Measurements from ENCODE around the gene HTRA1.

The HTRA1 gene

DNA sequence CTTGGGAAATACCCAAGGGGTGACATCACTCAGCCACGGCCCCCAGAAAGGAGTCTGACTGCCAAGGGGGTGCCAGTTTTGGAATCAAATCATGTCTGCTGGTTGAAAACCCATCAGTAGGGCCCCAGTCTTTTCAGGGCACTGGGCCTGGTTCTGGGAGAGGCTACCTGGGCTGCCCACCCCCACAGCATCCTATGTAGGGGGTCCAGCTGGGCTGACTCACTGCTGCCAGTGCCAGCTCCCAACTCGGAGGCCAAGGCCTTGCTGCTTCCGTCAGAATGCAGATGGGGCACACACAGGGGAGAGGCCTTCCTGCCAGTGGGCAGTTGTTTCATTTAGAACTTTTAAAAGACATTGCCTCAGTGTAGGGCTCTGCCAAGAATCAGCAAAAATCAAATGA, 59.7 kb downstream of the HTRA1 start:
- DNase-seq = no peak

DNA sequence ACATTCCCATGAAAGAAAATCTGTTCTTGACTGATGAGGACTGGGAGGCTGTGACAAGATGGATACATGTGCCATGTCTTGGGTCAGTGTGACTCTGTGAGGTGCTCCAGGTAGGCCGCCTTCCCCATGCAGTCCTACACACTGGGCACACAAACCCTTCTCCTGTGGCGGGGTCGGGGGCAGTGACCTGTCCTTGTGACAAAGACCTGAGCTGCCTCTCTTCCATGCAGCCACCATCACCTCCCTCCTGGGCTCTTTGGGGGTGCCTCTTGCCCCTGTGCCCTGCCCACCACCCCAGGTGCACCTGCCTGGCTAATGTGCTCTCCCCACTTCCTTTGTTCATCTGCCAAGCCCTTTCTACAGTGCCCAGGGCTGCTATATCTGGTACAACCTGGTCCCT, 63.5 kb downstream of the HTRA1 start:
- no peak for DNase-seq

DNA sequence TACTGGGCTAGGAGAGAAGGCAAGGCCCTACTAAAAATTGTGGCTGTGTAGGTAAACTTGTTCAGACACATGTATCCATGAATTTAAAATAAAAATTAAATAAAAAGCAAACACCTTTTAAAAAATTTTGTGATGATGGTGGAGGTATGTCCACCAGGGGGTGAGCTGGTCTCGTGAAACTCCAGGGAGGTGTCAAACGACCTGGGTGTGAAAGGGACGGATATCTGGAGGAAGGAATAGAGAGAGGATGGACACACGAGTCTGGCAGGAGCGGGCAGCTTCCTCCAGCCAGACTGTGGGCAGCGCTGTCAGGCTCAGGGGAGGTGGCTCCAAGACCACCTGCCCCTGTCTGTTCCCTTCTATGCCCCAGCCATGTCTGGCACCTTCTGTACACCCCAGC, 64.4 kb downstream of the HTRA1 start:
- peak; percentile 34 for DNase-seq

DNA sequence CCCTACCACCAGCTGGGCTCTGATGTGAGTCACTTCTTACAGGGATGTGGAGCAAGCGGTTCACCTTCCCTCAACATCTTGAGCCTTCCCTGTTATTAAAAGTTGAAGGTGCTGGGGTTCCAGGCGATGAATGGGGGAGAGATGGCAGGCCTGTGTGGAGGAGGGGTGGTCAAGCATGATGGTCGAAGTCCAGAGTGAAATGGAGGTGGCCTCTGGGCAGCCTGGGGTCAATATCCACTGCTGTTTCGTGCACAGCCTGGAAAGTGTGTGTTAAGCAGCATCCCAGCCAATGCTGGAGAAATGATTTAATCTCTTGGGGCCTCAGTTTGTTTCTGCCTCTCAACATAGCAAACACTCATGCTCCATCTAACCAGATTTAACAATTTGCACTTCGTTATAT, 65.5 kb downstream of the HTRA1 start:
- no peak for DNase-seq

DNA sequence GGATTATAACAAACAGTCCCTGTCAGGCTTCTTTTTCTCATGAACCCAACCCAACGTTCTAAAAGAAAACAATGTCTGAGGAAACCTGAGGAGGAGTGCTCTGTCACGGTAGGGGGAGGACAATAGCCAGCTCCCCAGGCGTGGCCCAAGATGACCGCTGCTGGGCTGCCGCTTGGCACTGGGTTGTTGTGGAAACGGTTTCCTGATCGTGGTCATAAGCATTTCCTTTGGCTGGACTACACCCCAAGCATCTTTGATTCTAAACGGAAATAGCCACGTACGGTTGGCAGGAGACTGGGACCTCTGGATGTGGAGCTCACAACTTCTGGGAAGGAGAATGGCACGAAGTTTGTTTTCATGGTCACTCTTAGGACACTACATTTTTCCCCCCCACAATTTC, 68.8 kb downstream of the HTRA1 start:
- DNase-seq = peak; percentile 16

DNA sequence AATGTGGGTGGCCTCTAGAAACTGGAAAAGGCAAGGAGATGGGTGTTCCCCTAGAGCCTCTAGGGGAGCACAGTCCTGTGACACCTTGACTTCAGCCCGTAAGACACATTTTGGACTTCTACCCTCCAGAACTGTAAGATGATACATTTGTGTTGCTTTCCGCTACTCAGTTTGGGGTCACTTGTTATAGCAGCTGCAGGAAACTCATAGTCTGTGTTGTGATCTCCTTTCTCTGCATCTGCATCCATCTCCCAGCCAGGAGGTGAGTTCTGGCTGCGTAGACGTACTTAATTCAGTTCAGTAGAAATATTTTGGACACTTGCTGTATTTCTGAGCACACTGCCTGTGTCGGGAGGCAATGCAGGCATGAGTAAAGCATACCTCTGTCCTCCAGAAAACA, 69.9 kb downstream of the HTRA1 start:
- no peak for DNase-seq

DNA sequence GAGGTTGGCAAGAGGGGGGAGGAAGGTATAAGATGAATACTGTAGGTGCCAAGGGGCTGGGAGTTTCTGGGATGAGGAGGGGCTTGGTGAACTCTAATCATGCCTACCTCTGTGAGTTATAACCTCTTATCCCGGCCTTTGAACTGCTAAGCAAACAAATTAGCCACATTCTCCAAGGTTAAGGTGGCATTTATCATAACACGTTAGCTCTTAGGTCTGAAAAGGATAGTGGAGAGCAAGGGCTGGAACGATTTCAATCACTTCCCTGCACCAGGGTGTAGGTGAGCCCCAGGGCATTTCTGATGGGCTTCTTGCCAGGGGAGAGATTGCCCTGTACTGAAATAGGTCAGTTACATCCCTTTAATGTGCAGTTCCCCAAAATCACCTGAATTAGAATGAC, 70.6 kb downstream of the HTRA1 start:
- DNase-seq = peak; percentile 46

DNA sequence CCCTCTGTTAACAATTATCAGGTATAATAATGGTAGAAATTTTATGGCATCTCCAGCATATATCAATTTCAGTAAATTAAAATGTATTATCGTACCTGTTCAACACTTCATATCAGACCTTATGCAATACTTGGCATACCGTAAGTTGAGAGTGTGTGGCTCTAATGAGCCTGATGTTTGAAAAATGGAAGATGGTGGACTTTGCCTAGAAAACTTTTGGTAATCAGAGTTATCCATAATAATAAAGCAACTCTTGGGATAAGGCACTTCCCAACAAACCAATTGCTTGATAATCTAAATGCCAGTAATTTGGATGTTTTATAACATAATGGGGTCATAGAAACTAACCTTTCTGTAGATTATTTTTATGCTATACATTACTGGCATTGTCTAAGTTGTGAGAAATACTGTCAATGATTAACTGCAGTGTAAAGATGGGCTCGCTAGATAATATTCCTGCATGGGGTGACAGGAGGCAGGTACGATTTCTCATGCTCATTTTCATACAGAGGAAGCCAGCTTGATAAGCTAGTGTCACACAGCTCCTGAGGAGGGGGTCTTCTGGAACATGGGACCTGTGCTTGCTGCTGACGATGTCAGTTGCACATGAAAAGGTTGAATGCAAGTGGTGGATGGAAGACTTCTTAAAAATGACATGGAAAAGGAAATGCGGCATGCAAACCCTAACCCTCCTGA, 71.4 kb downstream of the HTRA1 start:
- DNase-seq = no peak

DNA sequence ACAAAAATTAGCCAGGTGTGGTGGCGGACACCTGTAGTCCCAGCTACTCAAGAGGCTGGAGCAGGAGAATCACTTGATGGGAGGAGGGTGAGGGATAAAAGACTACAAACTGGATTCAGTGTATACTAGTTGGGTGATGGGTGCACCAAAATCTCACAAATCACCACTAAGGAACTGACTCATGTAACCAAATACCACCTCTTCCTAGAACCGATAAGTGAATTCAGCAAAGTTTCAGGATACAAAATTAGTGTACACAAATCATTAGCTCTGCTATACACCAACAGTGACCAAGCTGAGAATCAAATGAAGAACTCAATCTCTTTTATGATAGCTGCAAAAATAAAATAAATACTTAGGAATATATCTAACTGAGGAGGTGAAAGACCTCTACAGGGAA, 76.2 kb downstream of the HTRA1 start:
- DNase-seq = no peak

DNA sequence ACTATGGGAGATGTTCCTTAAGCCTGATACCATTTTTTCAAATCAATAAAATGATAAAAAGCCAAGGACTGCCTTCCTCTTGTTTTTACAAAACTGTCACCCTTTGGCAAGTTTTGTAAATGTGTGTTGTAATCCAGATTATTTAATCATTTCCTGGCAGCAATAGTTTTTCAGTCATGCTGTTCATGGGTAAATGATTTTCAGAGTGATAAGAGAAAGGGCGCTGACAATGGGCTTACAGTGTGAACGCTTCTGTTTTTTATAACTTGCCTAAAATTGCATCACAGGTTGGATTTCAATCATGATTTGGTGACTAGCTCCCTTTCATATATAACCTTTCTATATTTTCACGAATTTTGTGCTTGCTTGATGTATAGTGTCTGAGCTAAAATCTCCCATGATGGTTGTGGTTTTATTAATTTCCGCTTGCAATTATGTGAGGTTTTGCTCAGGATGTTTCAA, 80.2 kb downstream of the HTRA1 start:
- DNase-seq = no peak

DNA sequence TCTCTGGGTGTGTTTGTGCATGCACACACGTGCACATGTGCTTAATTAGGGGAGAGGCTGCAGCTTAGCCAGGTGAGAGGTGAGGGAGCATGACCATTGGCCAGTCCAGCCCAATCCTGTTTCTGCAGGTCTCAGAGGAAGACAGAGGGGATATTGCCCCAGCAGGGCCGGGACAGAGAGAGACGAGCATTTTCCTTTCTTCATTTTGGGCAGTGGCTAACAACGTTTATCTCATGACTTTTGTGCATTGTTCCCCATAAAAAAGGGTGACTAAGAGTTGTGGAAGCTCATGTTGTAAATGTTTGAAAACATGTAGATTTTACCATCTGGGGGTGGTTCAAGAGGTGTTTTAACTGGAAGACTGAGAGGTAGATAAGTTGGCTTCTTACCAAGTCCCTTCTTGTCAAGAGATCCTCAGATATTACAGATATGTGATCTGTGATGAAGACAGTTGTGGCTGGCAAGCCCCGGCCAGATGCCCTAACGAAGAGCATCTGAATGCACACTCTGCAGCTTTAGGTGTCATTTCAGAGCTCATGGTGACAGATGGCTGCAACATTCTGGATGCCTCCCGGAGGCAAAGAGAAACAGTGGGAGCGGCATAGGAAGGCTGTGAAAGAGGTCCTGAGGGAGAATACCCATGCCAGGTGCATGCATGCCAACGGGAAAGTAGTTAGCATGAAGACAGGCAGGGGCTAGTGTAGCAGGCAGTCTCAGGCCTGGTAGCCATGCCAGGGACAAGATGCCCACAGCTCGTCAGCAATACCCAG, 82.5 kb downstream of the HTRA1 start:
- no peak for DNase-seq

DNA sequence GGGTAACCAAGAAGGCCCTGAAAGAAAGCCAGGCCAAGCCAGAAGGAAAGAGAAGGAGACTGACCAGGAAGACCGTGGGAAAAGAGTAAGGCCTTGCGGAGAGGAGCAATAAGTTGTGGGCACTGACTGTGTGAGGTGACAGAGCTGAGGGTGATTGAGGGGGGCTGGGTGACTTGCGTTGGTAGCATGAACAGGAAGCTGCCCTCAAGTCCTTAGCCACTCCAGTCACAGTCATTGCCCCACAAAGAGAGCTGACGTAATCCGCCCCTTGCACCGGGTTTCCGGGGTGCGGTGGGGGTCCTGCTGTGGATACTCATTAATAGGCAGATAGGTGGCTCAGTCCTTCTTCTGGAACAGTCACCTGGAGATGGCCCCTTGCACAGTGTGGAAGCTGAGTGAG, 83.1 kb downstream of the HTRA1 start:
- DNase-seq = no peak

DNA sequence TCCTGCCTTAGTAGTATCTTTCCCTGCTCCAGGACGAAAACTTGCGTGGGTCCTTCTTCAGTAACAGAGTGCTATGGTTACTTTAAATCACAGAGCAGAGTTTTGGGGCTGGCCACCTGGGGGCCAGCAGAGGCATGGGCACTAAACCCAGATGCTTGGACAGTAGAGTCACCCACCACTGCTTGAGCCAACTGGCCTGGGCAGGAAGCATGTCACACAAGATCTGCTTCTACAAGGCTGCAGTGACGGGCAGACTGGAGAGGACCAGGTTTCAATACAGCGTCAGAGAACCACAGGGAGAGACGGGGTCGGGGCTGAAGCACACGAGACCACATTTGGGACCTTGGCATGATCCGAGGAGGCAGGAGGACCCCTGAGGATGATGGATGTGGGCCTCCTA, 84.9 kb downstream of the HTRA1 start:
- DNase-seq = no peak

DNA sequence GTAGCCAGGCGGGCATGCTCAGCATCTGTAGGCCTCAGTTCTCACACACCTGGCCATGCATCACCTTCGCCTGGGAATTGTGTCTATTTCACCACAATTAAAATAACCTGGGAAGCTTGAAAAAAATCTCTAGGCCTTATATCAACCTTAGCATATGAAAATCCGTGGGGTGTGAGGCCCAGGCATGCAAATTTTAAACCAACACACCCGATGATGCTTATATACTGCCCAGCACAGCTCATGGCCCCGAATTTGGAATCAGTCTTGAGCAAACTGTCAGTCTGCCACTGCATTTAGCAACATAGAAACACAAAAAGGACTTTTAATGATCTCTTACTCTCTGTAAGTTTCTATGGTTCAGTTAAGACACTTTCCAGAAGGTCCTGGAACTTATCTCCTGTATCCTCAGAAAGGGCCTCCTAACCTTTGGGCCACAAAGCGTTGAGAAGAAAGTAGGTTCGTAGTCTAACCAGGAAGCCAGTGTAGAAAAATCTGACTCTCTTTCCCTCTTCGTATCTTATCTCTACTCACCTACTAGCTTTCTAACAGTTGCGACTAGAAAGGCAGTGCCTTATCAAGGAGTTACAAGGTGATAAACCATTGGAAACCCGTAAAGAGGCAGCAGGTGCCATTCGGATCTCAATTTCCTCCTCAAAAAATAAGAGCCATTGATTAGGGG, 87.2 kb downstream of the HTRA1 start:
- no peak for DNase-seq

DNA sequence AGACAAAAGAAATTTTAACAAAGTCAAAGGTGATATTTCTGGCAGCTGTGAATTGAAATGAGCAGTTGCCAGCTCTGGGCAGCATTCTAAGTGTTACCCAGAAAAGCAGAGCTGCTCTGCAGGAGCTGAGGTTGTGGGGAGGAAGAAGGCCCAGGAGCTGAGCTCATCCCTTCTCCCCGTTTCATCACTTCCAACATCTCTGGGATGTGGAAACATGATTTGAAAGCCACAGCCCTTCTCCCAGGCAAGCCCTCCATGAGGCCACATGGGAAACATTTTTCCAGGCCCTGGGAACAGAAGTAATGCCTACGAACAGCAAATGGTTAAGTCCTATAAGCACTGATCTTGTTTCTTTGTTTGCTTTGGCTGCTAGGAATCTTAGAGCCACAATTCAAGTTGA, 88.3 kb downstream of the HTRA1 start:
- no peak for DNase-seq

DNA sequence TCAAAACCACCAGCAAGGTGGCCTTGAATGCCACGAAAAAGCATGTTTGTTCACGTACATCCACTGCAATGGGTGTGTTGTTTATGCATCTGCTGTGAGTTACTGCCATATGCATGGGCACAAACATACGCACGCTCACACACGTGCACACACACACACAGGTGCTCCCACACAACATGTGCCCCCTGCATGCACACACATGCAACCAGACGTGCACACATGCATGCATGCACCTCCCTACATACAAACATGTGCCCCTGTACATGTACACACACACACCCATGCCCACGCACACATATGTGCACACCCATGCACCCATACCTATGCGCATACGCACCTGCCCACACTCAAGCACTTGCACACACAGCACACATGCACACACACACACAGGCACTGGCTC, 89.1 kb downstream of the HTRA1 start:
- DNase-seq = no peak

DNA sequence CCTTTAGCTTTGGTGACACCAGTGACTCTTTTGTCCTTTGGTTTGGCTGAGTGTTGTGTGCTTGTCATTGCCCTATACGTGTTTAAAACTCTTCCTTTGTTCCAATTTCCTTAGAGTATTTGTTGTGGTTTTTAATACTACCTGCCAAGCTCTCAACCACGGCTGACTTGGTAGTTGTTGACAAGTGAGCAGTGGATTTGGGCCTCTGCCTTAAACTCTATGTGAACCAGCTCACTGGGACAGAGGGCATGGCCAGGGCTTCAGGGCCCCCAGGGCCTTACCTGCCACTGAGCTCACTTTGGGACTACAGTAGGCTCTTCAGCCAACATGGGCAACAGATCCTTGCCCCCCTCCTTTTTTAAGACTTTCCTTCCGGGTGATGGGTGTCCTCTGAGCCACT, 89.6 kb downstream of the HTRA1 start:
- no peak for DNase-seq

DNA sequence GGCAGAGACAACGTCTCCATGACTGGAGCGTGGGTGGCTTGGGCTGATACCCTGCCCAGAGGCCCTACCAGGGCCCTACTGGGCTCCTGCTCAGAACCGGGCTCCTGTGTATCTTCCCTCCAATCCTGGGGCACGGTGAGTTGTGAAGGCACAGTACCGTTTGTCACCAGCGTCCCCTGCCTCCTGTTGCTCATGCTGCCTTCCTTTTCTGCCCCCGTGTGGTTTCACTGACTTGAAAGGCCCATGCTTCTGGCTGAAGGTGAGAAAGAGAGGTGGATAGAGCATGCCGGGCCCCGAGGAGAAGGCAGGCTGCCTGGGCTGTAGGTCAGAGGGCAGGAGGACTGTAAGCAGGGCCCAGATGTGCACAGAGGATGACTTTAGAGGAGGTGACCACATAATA, 90.1 kb downstream of the HTRA1 start:
- DNase-seq = no peak

DNA sequence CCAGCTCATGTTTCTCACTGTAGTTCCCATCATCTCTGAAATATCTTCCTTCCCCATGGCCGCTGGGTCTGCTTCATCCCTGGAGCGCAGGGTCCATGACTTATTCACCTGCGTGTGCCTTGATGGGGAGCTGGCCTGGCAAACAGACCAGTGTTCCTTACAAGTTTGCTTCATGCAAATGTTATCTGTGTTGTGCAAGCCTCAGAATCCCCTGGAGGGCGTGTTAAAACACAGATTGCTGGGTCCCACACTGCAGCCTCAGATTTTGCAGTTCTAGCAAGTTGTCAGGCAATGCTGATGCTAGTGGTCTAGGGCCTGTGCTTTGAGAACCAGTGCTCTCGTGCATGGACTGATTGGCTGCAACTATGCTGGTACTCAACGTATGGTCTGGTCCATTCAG, 92.0 kb downstream of the HTRA1 start:
- no peak for DNase-seq

DNA sequence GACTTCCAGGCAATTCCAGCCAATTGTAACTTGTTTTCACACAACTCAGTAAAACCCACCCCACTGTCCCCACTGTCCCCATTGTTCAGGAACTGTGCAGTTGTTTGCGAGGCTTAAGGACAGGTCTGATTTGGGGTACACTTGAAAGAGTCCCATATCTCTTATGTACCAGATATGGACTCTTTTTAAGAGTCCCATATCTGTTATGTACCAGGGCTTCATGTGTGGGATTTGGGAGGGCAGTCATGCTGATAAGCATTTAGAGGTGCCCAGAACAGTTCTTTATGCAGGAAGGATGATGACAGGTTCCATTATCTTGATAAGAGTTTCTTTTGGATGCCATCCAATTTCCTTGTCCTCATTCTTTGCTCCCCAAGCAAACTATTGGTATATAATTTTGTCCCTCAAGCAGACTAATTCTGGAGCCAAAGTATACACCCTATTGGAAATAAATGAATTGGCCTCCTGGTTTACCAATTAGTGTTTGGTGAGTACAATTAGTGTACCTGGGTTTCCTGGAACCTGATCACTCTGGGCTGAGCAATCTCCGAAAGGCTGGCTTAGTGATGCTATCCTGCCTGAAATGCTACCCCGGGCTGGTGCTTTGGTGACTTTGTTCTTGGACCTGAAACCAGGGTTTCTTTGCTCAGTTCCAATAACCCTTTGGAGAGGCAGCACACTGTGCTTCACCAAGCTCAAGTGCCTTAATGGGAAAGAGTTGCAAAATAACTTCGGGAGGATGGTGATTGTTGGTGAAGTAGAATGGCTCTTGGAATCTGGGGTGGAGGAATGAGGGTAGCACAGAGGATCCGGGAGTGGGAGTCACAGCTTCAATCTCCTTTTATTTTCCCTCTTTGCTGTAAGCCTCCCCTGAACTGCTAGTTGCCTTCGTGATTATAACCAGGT, 93.0 kb downstream of the HTRA1 start:
- peak; percentile 5 for DNase-seq

DNA sequence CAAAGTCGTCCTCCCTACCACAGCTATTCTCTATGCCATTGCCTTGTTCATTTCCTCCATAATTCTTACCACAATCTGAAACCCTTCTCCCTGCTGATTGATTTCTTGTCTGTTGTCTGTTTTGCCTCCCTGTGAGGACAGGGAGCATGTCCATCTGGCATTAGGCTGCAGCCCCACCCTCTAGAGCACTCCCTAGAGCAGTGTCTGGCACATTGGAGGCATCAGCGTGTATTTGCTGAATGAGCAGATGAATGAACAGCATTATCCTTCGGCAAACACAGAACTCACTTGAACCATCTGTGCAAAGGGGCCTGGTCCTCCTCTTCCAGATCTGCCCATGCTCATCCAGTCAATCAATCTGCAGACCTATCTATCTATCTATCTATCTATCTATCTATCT, 94.1 kb downstream of the HTRA1 start:
- DNase-seq = peak; percentile 28

DNA sequence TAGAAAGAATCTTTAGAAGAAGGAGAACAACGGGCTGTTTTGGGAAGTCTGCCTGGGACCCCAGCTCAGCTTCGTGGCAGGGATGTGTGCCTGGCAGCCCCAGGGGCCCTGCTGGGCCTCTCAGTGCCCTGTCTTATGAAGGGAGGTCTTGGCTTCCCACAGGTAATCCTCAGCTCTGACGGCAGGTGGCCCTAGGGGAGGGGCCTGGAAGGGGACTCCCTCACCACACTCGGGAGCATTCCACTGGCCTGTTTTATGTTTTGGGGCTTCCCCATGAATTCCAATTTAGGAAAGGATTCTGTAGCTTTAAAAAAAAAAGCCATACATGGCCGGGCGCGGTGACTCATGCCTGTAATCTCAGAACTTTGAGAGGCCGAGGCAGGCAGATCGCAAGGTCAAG, 96.2 kb downstream of the HTRA1 start:
- DNase-seq = peak; percentile 19

DNA sequence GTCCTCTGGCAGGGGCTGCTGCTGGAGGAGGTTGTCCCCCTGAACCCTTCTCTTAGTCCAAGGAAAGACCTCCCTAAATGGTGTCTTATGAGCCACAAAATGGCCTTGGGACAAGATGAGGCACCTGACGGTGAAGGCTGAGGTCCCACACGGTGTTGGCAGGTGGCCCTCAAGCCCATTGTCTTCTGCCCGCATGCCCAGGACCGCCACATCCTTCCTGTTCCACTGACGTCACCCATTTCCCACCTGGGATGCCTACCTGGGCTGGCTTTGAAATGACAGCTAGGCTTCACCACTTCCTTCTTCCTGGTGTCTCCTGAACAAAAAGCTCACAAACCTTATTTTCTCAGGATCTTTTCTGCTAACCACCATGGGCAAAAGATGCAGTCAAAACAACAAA, 97.1 kb downstream of the HTRA1 start:
- peak; percentile 22 for DNase-seq
